HG03575 (cell line): ENCODE results near the gene CFC1B.
A peak's percentile ranks its signal among the peaks of the same experiment; 100 is the strongest.
"Not testable (repeated sequence)": the region's sequence is repeated elsewhere in the genome, so short reads cannot be mapped to it uniquely, and the experiment has no call there.

Source experiments
- ATAC-seq: cut with Tn5 transposase; IDR thresholded peaks from one replicate; pipeline ENCODE4 v1.9.1; 2021; ENCODE audit not compliant: unreplicated experiment, insufficient number of reproducible peaks, low FRiP score; ENCODE audit errors: extremely low read depth

CFC1B gene

GRCh38 chr2:130520992-130521391, at the start of gene CFC1B:
TSS of gene CFC1B (plus strand) at chr2:130521222. CDS start at chr2:130521485, 263 bp downstream.
- ATAC-seq: not testable (repeated sequence)

GRCh38 chr2:130491073-130491472, 29.9 kb upstream of the CFC1B start:
- not testable (repeated sequence) for ATAC-seq

GRCh38 chr2:130509228-130509627, 11.8 kb upstream of the CFC1B start, which contains the start of gene POTEI:
TSS of gene POTEI (minus strand) at chr2:130509328. CDS start at chr2:130509235, 93 bp downstream.
- not testable (repeated sequence) for ATAC-seq

DNA sequence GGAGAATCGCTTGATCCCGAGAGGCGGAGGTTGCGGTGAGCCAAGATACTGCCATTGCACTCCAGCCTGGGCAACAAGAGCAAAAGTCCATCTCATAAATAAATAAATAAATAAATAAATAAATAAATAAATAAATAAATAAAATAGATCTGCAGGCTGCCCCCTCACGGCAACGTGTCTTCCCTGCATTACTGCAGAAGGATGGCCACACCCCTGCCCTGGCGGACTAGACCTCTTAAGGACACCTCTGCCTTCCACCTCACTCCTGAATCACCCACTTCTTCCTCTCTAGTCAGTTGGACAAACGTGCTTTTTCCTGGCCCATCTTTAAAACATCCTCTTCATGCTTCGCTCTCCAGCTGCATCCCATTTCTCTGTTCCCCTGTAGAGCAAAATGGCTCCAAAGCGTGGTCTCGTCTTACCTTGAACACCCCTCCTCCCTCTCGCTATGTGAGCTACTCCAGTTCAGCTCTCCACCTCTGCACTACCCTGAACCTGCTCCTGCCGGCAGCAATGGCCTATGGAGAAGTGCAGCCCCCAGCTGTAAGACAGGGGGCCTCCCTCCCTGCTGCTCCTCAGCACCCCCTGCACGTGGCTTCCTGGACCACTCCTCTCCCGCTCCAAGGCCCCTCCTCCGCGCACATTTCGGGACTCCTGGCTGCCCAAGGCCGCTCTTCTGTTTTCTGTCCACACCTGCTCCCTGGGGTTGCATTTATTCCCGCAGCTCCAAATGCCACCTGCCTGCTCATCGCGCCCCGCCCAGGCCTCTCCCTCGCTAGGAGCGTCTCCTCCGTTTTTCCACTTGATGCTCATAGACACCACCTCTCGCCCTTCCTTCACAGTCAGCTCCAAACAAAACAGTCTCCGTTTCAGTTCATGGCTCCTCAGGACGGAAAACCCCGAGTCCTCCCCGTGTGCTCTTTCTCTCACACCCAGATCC, 9.9 kb upstream of the CFC1B start:
- not testable (repeated sequence) for ATAC-seq

DNA sequence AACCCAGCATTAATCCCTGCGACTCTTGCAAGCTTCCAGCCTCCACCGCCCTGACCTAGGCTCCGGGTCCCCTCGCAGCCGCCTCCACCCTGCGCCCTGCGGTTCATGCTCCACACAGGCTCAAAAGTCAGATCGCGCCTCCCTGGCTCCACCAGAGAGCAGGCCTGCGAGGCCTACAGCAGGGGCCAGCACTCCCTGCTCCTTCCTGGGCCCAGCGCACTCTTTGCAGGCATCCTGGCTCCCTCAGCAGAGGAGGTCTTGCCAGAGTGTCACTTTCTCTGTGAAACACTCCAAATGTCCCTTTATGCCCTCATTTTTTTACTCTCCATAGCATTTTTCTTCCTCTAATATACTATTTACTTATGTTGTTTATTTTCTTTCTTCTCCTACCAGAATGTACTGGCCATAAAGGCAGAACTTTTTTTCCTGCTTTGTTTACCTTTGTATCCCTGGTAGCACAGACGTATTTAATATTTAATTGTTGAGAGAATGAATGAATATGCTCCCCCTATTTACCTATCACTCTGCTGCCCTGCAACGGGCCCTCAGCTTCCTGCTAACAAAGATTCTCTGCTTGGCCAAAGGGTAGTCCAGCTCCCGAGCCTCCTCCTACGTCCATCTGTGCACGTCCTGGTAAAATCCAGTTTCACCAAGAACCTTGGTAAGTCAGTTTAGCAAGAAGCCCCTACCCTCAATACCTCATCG, 9.1 kb upstream of the CFC1B start:
- not testable (repeated sequence) for ATAC-seq

- ATAC-seq: not testable (repeated sequence)
These were observed 2.4 kb upstream of the CFC1B start for GRCh38 chr2:130518516-130519106.

DNA sequence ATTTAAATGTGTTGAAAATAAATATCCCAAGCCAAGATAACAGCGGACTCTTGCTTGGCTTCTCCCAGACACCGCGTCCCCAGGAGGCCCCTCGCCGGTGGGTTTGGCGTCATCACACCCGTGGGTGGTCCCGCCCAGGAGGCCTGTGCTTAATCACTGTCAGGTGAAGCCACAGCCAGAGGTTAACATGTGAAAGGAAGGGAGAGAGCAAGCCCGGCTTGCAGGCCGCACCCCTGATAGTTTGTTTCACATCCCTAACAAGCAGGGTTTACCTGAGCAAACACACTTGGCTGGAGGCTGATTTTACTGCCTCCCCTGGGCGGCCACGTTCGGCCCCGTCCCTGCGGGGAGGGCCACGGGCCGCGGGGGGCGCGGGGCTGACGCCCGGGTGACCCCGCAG, 1.4 kb downstream of the CFC1B start:
- not testable (repeated sequence) for ATAC-seq

DNA sequence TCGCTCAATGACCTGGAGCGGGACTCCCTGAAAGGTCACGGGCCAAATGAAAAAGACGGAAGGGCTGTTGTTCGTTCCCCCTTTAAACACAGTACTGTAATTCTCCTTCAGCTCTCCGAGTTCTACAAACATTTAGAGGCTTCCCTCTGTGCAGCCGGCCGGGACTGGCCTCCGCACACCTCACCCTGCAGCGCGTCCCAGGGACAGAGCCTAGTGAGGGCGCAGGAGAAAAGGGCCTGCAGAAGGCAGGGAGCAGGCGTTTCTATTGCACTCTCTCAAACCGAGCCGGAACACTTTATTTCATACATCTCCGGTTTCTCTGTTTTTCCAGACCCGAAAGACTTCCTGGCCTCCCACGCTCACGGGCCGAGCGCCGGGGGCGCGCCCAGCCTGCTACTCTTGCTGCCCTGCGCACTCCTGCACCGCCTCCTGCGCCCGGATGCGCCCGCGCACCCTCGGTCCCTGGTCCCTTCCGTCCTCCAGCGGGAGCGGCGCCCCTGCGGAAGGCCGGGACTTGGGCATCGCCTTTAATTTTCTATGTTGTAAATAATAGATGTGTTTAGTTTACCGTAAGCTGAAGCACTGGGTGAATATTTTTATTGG, 6.4 kb downstream of the CFC1B start:
- ATAC-seq: not testable (repeated sequence)

DNA sequence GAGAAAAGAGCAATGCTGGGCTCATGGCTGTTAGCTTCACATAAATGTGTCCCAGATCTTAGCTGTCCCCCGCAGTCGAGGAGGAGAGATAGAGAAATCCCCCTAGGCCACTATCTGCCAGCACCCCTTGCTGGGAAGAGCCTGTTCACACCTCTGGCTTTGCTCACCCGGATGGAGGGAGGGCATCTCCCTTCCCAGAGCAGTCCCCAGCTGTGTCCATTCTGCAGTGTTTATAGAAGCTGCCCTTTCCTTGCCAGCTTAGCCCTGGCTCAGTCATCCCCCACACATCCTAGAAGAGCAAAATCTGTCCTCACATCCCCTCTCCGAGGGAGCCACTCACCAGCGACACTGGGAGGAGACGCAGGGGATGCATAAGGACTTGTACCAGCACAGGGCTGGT, 8.5 kb downstream of the CFC1B start:
- not testable (repeated sequence) for ATAC-seq

GRCh38 chr2:130530212-130530611, 9.2 kb downstream of the CFC1B start:
- not testable (repeated sequence) for ATAC-seq

GRCh38 chr2:130531225-130531624, 10.2 kb downstream of the CFC1B start:
- peak; percentile 66 for ATAC-seq

- ATAC-seq: not testable (repeated sequence)
These were observed 10.7 kb downstream of the CFC1B start for GRCh38 chr2:130531672-130532071.

GRCh38 chr2:130536654-130537053, 15.6 kb downstream of the CFC1B start:
- ATAC-seq: not testable (repeated sequence)

- not testable (repeated sequence) for ATAC-seq
These were observed 17.2 kb downstream of the CFC1B start for GRCh38 chr2:130538271-130538670.

DNA sequence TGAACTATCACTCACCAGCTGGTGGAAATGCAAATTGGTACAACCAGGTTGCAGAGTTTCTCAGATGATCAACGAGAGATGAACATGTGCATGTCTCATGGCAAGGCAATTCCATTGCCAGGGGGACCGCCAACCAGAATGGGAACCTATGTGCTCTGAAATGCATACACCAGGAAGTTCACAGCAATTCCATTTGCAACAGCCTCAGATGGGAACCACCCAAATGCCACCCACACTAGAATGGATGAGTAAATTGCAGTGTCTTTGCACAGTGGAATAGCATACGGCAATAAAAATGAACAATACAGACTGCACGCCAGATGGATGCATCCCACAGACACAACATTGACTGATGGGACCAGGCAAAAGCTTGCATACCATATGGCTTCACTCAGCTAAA, 21.8 kb downstream of the CFC1B start:
- ATAC-seq: not testable (repeated sequence)

DNA sequence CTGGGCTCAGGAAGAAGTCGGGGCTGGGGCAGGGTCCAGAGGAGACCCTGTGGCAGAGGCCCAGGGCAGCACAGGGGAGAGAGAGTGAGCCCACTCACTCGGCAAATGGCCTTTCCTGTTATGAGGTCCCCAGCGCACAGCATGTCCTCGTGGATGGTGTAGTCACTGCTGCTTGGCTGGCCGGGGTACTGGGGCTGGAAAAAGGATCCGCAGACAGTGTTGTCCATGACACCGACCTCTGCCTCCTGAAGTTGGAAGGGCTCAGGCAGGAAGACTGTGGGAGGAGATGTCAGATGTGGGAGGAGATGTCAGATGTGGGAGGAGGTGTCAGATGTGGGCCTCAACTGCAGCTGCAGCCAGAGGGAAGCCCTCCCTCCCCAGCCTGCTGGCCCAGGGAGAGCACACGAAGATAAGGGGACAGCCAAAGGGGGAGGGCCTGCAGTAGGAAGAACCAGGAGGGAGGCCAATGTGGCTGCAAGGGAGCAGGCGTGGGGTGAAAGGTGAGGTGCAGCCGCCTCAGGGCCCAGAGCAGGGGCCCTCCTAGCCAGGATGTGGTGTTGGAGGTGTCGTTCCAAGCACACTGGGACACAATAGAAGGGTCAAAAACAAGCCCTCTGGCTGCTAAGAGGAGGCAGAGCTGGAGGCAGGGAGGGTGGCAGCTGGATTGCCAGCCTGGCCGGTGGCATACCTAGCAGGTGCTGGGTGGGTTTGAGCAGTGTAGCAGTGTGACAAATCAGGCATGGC, 22.9 kb downstream of the CFC1B start:
- ATAC-seq: not testable (repeated sequence)

DNA sequence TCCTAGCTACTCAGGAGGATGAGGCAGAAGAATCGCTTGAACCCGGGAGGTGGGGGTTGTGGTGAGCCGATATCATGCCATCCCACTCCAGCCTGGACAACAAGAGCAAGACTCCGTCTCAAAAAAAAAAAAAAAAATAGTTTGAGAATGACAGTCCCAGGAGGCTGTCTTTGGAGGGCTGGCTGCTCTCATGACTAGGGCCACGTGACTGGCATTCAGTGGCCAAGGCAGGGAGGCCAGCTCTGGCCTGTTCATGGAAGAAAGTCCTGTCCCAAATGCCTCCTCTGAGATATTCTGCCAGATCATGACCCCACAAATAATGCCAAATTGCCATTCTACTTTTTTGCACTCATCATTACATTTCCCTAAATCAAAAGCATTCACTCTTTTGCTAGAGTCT, 24.0 kb downstream of the CFC1B start:
- ATAC-seq: not testable (repeated sequence)

DNA sequence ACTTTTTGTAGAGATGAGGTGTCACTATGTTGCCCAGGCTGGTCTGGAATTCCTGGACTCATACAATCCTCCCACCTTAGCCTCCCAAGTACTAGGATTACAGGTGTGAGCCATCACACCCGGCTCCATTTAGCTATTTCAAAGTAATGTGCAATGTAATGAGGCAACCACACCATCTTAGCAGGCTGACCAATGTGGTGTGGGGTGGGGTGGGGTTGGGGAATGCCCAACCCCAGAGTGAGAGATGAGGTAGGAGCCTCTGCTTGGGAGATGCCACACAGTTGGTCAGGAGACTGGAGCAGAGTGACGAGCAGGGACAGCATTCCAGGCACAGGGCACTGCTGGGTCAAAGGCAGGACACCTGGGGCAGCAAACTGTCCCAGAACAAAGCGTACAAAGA, 27.4 kb downstream of the CFC1B start:
- not testable (repeated sequence) for ATAC-seq
